ENCODE data around the gene LMNTD1.

GRCh38 chr12:25591144-25591543 is 38.1 kb upstream of the LMNTD1 start:
- TF ChIP-seq POLR2A (IDR thresholded peaks at IDR 0.05; ENCODE audit: low read depth, low read length) (no peak), POLR2AphosphoS5 (IDR thresholded peaks at IDR 0.05; ENCODE audit: low read depth, low read length) (no peak)

Measured in GM12892 (cell line).